ENCODE data around the gene ANAPC15.

Gene ANAPC15

DNA sequence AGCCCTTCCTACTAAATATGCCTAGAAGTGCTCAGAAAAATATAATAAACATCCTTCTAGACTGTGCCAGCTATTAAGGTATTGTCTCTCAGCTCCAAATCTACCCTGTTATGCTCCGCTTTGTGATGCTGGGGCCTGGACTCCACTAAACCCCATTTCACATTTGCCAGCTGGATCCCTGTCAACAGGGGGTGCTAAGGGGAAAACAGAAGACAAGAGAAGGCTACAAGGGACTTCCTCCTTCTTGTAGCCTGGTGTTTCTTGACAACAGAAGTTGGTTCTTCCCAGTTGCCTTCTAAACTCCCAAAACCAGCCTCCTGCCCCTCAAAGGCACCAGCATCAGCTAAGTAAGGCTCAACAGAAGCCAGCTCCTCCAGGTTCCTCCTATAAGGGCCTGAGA is 37.4 kb downstream of the ANAPC15 start:
- DNase-seq (ENCODE audit: low spot score) = no peak

GRCh38 chr11:72072348-72072747 is 40.1 kb downstream of the ANAPC15 start:
- TF ChIP-seq, protein P1, sequence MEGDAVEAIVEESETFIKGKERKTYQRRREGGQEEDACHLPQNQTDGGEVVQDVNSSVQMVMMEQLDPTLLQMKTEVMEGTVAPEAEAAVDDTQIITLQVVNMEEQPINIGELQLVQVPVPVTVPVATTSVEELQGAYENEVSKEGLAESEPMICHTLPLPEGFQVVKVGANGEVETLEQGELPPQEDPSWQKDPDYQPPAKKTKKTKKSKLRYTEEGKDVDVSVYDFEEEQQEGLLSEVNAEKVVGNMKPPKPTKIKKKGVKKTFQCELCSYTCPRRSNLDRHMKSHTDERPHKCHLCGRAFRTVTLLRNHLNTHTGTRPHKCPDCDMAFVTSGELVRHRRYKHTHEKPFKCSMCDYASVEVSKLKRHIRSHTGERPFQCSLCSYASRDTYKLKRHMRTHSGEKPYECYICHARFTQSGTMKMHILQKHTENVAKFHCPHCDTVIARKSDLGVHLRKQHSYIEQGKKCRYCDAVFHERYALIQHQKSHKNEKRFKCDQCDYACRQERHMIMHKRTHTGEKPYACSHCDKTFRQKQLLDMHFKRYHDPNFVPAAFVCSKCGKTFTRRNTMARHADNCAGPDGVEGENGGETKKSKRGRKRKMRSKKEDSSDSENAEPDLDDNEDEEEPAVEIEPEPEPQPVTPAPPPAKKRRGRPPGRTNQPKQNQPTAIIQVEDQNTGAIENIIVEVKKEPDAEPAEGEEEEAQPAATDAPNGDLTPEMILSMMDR (IDR thresholded peaks at IDR 0.05; ENCODE audit: borderline replicate concordance, control extremely low read depth, extremely low read depth, insufficient read depth, missing control alignments) = no peak
- DNase-seq (ENCODE audit: low spot score) = no peak
- in situ Hi-C loops (cut with MboI; ENCODE audit: low sequenced_read_pairs, unreplicated experiment) = no loop called here

More for the DNA sequence above, 37.4 kb downstream of the ANAPC15 start:
- in situ Hi-C loops (cut with MboI; ENCODE audit: low sequenced_read_pairs, unreplicated experiment) = no loop called here
- TF ChIP-seq, protein P1 (IDR thresholded peaks at IDR 0.05; ENCODE audit: borderline replicate concordance, control extremely low read depth, extremely low read depth, insufficient read depth, missing control alignments) = peak; percentile 36

DNA sequence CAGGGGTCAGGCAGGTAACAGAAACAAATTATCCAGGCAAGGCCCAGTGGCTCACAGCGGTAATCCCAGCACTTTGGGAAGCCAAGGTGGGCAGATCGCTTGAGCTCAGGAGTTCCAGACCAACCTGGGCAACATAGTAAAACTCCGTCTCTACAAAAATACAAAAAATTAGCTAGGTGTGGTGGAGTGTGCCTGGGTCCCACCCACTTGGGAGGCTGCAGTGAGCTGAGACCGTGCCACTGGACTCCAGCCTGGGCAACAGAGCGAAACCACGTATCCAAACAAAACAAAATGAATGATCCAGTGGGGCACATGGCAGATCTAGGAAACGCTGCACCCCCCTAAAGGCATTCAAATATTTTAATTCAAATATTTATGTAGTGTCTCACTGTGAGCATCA is 42.0 kb downstream of the ANAPC15 start:
- TF ChIP-seq, protein P1 (IDR thresholded peaks at IDR 0.05; ENCODE audit: borderline replicate concordance, control extremely low read depth, extremely low read depth, insufficient read depth, missing control alignments) = no peak
- in situ Hi-C loops (cut with MboI; ENCODE audit: low sequenced_read_pairs, unreplicated experiment) = no loop called here
- no peak for DNase-seq (ENCODE audit: low spot score)

GRCh38 chr11:72069787-72070251 is 42.7 kb downstream of the ANAPC15 start:
- DNase-seq (ENCODE audit: low spot score) = no peak
- TF ChIP-seq, protein P1 (IDR thresholded peaks at IDR 0.05; ENCODE audit: borderline replicate concordance, control extremely low read depth, extremely low read depth, insufficient read depth, missing control alignments) = no peak
- in situ Hi-C loops (cut with MboI; ENCODE audit: low sequenced_read_pairs, unreplicated experiment) = no loop called here

DNA sequence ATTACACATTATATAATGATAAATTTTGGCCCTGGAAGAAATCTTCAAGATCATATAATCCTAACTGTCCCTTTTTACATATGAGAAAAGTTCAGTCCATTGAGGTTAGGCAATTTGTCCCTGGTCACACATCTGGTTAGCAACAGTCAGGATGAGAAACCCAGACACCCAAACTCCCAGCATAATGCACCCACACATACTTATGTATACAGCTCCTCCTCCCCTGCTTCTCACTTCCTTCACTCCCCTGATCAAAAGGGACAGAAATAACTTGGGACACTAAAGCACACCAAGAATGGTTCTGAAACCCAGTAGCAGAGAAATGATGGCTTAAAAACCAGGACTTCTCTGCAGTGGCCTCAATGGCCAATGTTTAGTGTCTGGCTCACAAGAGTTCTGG is 43.3 kb downstream of the ANAPC15 start:
- no peak for DNase-seq (ENCODE audit: low spot score)
- in situ Hi-C loops (cut with MboI; ENCODE audit: low sequenced_read_pairs, unreplicated experiment) = no loop called here
- TF ChIP-seq, protein P1 (IDR thresholded peaks at IDR 0.05; ENCODE audit: borderline replicate concordance, control extremely low read depth, extremely low read depth, insufficient read depth, missing control alignments) = no peak

GRCh38 chr11:72067676-72068075 is 44.8 kb downstream of the ANAPC15 start:
- TF ChIP-seq, protein P1 (IDR thresholded peaks at IDR 0.05; ENCODE audit: borderline replicate concordance, control extremely low read depth, extremely low read depth, insufficient read depth, missing control alignments) = no peak
- no peak for DNase-seq (ENCODE audit: low spot score)
- in situ Hi-C loops (cut with MboI; ENCODE audit: low sequenced_read_pairs, unreplicated experiment) = no loop called here

- no peak for DNase-seq (ENCODE audit: low spot score)
- in situ Hi-C loops (cut with MboI; ENCODE audit: low sequenced_read_pairs, unreplicated experiment) = no loop called here
- TF ChIP-seq, protein P1 (IDR thresholded peaks at IDR 0.05; ENCODE audit: borderline replicate concordance, control extremely low read depth, extremely low read depth, insufficient read depth, missing control alignments) = no peak
Observed at GRCh38 chr11:72067266-72067665, 45.2 kb downstream of the ANAPC15 start.
